PC-3 (cell line): Measurements from ENCODE around the gene TPST2. TPM values are rescaled to one million over a fixed set of nuclear protein-coding genes. Genes with fewer than 3 reads are reported as not detected.

Source experiments
- ATAC-seq: fragments of 200-7000 bp; cut with Tn5 transposase; 2 replicates; pipeline ENCODE4 v1.9.1; 2020; ENCODE audit warnings: mild to moderate bottlenecking, moderate library complexity
- BruUV-seq: library from RNA; stranded (reverse); fragments of 400-500 nt; replicated peaks from 2 replicates; lab custom pipeline; 2021; lab: Mats Ljungman, UMichigan
- CTCF ChIA-PET: fragments of 300-600 bp; sonication (Branson Sonifier 250); formaldehyde crosslinking; loops from one replicate; lab custom pipeline; 2022; ENCODE audit warnings: antibody characterized with exemption; lab: Charles Lee
- POLR2A ChIA-PET: fragments of 300-600 bp; sonication (Branson Sonifier 250); formaldehyde crosslinking; loops from one replicate; lab custom pipeline; 2022; ENCODE audit warnings: antibody characterized with exemption; ENCODE audit not compliant: unreplicated experiment; lab: Charles Lee
- DNase-seq: peaks from one replicate; pipeline ENCODE4 v3.0.0-alpha.2; 2015
- H2AFZ ChIP-seq: fragments of 300-600 bp; sonication (generic); 2 replicates; pipeline ENCODE4 v1.6.0; 2016; ENCODE audit warnings: antibody characterized with exemption, low read length
- H3F3A ChIP-seq: fragments of 300-600 bp; sonication (generic); one replicate; pipeline ENCODE4 v1.6.0; 2017; ENCODE audit warnings: antibody characterized with exemption, low read length, control low read depth, mild to moderate bottlenecking; ENCODE audit not compliant: unreplicated experiment
- H3K27ac ChIP-seq: fragments of 300-600 bp; sonication (generic); 2 replicates; pipeline ENCODE4 v1.5.1; 2016; ENCODE audit warnings: mild to moderate bottlenecking, low read length
- H3K27me3 ChIP-seq: fragments of 300-600 bp; sonication (generic); 2 replicates; pipeline ENCODE4 v1.6.1; 2016; ENCODE audit warnings: low read length, mixed read lengths
- H3K36me3 ChIP-seq: fragments of 300-600 bp; sonication (generic); 2 replicates; pipeline ENCODE4 v1.6.1; 2016; ENCODE audit warnings: low read depth, mixed run types, low read length, mixed read lengths
- H3K4me1 ChIP-seq: fragments of 300-600 bp; sonication (generic); 2 replicates; pipeline ENCODE4 v1.5.1; 2016; ENCODE audit warnings: low read length; ENCODE audit not compliant: insufficient read depth
- H3K4me2 ChIP-seq: fragments of 300-600 bp; sonication (generic); 2 replicates; pipeline ENCODE4 v1.6.0; 2016; ENCODE audit warnings: low read length
- H3K4me3 ChIP-seq: fragments of 300-600 bp; sonication (generic); 2 replicates; pipeline ENCODE4 v1.5.1; 2016; ENCODE audit warnings: mild to moderate bottlenecking, low read length, mixed read lengths
- H3K79me2 ChIP-seq: fragments of 300-600 bp; sonication (generic); 2 replicates; pipeline ENCODE4 v1.6.1; 2017; ENCODE audit warnings: low read length, mixed read lengths
- H3K9ac ChIP-seq: fragments of 300-600 bp; sonication (generic); 2 replicates; pipeline ENCODE4 v1.6.0; 2016; ENCODE audit warnings: mild to moderate bottlenecking, low read length
- H3K9me2 ChIP-seq: fragments of 300-600 bp; sonication (generic); replicated peaks from 2 replicates; pipeline ENCODE4 v1.6.1; 2016; ENCODE audit warnings: mixed run types, low read length, mixed read lengths
- H3K9me3 ChIP-seq: fragments of 300-600 bp; sonication (generic); 2 replicates; pipeline ENCODE4 v1.6.1; 2016; ENCODE audit warnings: low read length, mixed read lengths
- H4K20me1 ChIP-seq: fragments of 300-600 bp; sonication (generic); 2 replicates; pipeline ENCODE4 v1.6.1; 2016; ENCODE audit warnings: low read length, mixed read lengths
- EZH2 ChIP-seq: fragments of 300-600 bp; sonication (generic); IDR thresholded peaks from one replicate; pipeline ENCODE4 v1.6.1; 2017; ENCODE audit warnings: antibody characterized with exemption, mild to moderate bottlenecking, low read length; ENCODE audit not compliant: unreplicated experiment
- EZH2phosphoT487 ChIP-seq: fragments of 300-600 bp; sonication (generic); IDR thresholded peaks from 2 replicates; pipeline ENCODE4 v1.6.1; 2018; ENCODE audit warnings: mild to moderate bottlenecking, antibody characterized with exemption, low read length, borderline replicate concordance
- intact Hi-C: fragments of 100-400 bp; cut with micrococcal nuclease; formaldehyde crosslinking; loops from 2 replicates; pipeline ENCODE4 v1.9.0; 2023
- total RNA-seq: library from RNA; depleted of rRNA; stranded (reverse); fragments of >200 nt; gene quantifications from 2 replicates; pipeline ENCODE4 v1.2.3, GENCODE V29; 2014
- TF ChIP-seq, protein P1 (sequence below): fragments of 300-600 bp; sonication (generic); conservative IDR thresholded peaks from 2 replicates; pipeline ENCODE4 v1.5.1; 2017; ENCODE audit warnings: antibody characterized with exemption, low read depth, mild to moderate bottlenecking, low read length

The TPST2 gene
- total RNA-seq, 1 experiment from 2014 or later = 8.1 TPM

- ChIA-PET POLR2A (no interaction called here), CTCF (no interaction called here)
- BruUV-seq = no TSS peak
- Histone ChIP-seq H3K9me3 (no peaks in the 10 kb centered on the region), H3K4me3 (peak within 1 kb of the TSS; percentile 86), H2AFZ (peak within 1 kb of the TSS; percentile 71), H3K79me2 (peaks cover 36% of the 10 kb centered on the region), H3K9me2 (no peaks in the 10 kb centered on the region), H4K20me1 (no peaks in the 10 kb centered on the region), H3K27me3 (no peaks in the 10 kb centered on the region), H3K36me3 (peaks cover 5% of the 10 kb centered on the region), H3K27ac (peak within 1 kb of the TSS; percentile 28), H3K9ac (peak within 1 kb of the TSS; percentile 94), H3K4me2 (peak within 1 kb of the TSS; percentile 83), H3K4me1 (peaks cover 11% of the 10 kb centered on the region; the same call in 1 of the 2 replicates), H3F3A (no peaks in the 10 kb centered on the region)
- intact Hi-C loops = loop anchor here (10.0 kb wide), 1 partner anchor 73 kb away; no protein-coding TSS in a partner anchor
- peak; percentile 91 for DNase-seq
- TF ChIP-seq, protein P1, sequence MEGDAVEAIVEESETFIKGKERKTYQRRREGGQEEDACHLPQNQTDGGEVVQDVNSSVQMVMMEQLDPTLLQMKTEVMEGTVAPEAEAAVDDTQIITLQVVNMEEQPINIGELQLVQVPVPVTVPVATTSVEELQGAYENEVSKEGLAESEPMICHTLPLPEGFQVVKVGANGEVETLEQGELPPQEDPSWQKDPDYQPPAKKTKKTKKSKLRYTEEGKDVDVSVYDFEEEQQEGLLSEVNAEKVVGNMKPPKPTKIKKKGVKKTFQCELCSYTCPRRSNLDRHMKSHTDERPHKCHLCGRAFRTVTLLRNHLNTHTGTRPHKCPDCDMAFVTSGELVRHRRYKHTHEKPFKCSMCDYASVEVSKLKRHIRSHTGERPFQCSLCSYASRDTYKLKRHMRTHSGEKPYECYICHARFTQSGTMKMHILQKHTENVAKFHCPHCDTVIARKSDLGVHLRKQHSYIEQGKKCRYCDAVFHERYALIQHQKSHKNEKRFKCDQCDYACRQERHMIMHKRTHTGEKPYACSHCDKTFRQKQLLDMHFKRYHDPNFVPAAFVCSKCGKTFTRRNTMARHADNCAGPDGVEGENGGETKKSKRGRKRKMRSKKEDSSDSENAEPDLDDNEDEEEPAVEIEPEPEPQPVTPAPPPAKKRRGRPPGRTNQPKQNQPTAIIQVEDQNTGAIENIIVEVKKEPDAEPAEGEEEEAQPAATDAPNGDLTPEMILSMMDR = no peak
- TF ChIP-seq EZH2 = no peak
- ATAC-seq = peak; percentile 99
Observed at GRCh38 chr22:26512149-26512793, 77.7 kb downstream of the TPST2 start, which contains the start of gene TFIP11. Gene TFIP11 (minus strand): TSS chr22:26512473. CDS start chr22:26510272, 2,201 bp downstream.

DNA sequence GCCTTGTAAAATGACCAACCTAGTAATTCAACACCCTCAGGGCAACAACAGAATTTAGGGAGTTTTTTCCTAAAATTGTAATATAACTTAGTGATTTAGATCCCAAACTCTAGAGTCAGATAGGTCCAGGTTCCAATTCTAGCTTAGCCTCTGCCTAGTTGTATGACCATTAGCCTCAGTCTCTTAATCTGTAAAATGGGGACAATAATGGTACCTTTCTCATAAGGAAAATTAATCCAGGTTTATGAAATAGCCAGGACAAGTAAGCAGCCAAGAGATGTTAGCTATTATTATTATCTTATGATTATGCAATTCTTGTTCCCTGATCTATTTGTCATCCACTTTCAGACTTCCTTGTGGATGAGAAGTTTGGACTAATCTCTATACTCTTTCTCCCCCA is 81.8 kb downstream of the TPST2 start:
- no peaks in the 10 kb centered on the region for H3K9me2 ChIP-seq
- H2AFZ ChIP-seq = no peak overlapping the region
- DNase-seq = no peak
- TF ChIP-seq, protein P1 = no peak
- TF ChIP-seq EZH2phosphoT487 (no peak), EZH2 (no peak)
- no peak overlapping the region for H3K4me3 ChIP-seq
- no peak overlapping the region for H3K9ac ChIP-seq
- peaks cover 23% of the 10 kb centered on the region for H3K79me2 ChIP-seq
- H3K4me1 ChIP-seq = peaks cover 5% of the 10 kb centered on the region; the same call in 1 of the 2 replicates
- no peak overlapping the region for H3K4me2 ChIP-seq
- no peak for ATAC-seq
- CTCF ChIA-PET = no interaction called here
- H3K9me3 ChIP-seq = no peaks in the 10 kb centered on the region
- no TSS peak for BruUV-seq
- no peak overlapping the region for H3K27ac ChIP-seq
- H3F3A ChIP-seq = no peaks in the 10 kb centered on the region
- peaks cover 15% of the 10 kb centered on the region for H3K36me3 ChIP-seq
- no peaks in the 10 kb centered on the region for H3K27me3 ChIP-seq
- intact Hi-C loops = no loop called here
- no peaks in the 10 kb centered on the region for H4K20me1 ChIP-seq
- POLR2A ChIA-PET = no interaction called here

GRCh38 chr22:26503758-26504157 is 86.2 kb downstream of the TPST2 start:
- no peak overlapping the region for H3K9ac ChIP-seq
- ChIA-PET CTCF (no interaction called here), POLR2A (no interaction called here)
- no peak overlapping the region for H3K4me2 ChIP-seq
- no peak overlapping the region for H3K4me3 ChIP-seq
- H3F3A ChIP-seq = no peaks in the 10 kb centered on the region
- no peaks in the 10 kb centered on the region for H3K27me3 ChIP-seq
- TF ChIP-seq EZH2phosphoT487 = no peak
- TF ChIP-seq EZH2 = no peak
- TF ChIP-seq, protein P1 = no peak
- no peaks in the 10 kb centered on the region for H3K4me1 ChIP-seq
- H3K9me2 ChIP-seq = no peaks in the 10 kb centered on the region
- intact Hi-C loops = no loop called here
- DNase-seq (no peak), ATAC-seq (no peak)
- no peaks in the 10 kb centered on the region for H3K9me3 ChIP-seq
- no peaks in the 10 kb centered on the region for H4K20me1 ChIP-seq
- no peak overlapping the region for H2AFZ ChIP-seq
- peaks cover 35% of the 10 kb centered on the region for H3K36me3 ChIP-seq
- H3K79me2 ChIP-seq = no peaks in the 10 kb centered on the region
- BruUV-seq = no TSS peak
- H3K27ac ChIP-seq = no peak overlapping the region
